Epithelial cell of prostate (primary cell): ENCODE data around the gene SFN.
"Not testable (repeated sequence)": the region's sequence is repeated elsewhere in the genome, so short reads cannot be mapped to it uniquely, and the experiment has no call there.

Source experiments
- DNase-seq: peaks from one replicate; pipeline ENCODE4 v3.0.0-alpha.2; 2011; ENCODE audit warnings: low read depth, low spot score
- H3K27ac ChIP-seq: fragments of 450-650 bp; 2 replicates; pipeline ENCODE4 v1.5.1; 2017; ENCODE audit warnings: mild to moderate bottlenecking

Gene SFN

GRCh38 chr1:26862781-26863684 lies at the start of gene SFN:
SFN (plus strand) TSS chr1:26863149; CDS start chr1:26863213, 64 bp downstream.
- H3K27ac ChIP-seq, result peak within 1 kb of the TSS; percentile 99
- peak; percentile 98 for DNase-seq

- no peak overlapping the region for H3K27ac ChIP-seq
- DNase-seq, result no peak
These were observed 48.6 kb upstream of the SFN start for GRCh38 chr1:26814377-26814776.

DNA sequence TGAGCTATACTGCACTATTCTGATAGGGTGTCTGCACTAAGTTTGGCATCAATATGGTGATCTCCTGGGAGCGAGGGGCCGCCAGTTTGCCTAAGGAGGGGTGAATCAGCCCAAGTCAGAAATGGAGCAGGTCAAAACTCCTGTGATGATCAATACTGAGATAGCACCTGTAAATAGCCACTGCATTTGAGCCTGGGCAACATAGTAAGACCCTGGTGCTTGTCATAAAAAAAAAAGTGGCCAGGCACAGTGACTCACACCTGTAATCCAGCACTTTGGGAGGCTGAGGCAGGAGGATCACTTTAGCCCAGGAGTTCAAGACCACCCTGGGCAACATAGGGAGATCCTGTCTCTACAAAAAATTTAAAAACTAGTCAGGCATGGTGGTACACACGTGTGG lies 48.1 kb upstream of the SFN start:
- H3K27ac ChIP-seq, result no peak overlapping the region
- DNase-seq, result no peak

DNA sequence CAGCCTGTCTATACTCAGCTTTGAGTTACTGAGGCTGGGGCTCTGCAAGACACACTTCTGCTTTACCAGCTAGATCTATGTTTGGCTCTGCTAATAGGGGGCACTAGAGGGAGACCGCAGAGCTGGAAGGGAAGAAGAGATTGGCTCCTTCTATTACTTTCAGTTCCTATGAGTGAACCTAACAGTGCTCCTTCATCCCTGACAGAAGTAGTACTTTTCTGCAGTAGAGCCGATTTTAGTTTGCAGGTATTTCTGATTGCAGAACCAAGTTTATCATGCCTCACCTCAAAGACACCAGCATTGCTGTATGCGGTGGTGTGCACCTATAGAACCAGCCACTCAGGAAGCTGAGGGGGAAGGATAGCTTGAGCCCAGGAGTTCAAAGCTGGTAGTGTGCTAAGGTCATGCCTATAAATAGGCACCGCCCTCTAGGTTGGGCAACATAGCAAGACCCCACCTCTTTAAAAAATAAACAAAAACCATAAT lies 42.1 kb upstream of the SFN start:
- H3K27ac ChIP-seq, result no peak overlapping the region
- no peak for DNase-seq

DNA sequence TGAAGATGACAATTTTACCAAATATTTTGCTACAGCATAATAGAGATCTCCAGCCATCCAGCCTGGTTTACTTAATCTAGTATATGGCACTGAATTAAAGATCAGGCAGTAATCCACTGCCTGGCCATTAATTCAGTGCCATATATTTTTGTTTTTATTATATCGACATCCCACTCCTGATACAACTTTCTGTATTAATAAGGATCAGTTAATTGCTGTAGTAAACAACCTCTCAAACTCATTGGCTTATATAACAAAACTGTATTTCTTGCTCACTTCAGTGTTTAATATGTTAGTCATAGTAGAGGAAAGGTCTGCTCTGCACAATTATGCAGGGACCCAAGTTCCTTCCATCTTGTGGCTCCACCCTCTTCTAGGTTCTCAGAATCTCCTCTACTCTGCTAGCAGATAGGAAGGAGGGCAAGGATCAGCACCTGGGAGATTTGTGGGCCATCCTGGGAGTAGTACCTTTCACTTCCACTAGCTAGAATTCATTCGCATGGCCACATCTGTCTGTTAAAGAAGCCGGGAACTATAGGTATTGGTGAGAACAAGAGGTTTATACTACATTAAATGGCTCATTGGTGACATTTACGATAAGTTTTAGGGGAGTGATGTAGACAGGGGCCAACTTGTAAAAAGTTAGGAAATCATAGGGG lies 40.1 kb upstream of the SFN start:
- H3K27ac ChIP-seq, result no peak overlapping the region
- DNase-seq, result no peak

GRCh38 chr1:26824731-26825130 lies 38.2 kb upstream of the SFN start:
- peak overlapping the region; percentile 40 for H3K27ac ChIP-seq
- no peak for DNase-seq

DNA sequence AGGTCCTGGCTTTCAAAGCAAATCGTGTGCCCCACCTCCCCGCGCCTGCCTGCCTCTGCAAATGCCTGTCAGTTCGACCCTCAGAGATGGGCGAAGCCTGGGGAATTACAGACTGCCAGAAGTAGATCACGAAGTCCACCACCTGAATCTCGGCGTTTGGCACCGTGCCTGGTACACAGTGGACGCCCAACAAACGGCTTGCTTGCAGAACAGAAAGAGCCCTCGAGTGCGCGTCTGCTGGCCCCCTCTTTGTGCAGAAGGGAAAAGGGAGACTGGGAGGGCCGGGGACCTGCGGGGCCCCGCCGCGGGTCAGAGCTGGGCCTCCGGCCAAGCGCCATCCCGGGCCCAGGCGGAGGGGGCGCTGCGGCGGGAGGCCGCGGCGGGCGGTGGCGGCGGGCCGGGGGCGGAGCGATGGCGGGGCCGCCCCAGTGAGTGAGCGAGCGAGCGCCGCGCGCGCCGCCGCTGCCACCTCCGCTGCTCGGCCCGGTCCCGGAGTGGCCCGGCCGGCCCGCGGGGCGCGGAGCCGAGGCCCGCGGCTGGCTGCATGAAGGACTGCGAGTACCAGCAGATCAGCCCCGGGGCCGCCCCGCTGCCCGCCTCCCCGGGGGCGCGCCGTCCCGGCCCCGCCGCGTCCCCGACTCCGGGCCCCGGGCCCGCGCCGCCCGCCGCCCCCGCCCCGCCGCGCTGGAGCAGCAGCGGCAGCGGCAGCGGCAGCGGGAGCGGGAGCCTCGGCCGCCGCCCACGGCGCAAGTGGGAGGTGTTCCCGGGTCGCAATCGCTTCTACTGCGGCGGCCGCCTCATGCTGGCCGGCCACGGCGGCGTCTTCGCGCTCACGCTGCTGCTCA lies 36.5 kb upstream of the SFN start, which contains the start of gene ZDHHC18:
TSS of gene ZDHHC18 (plus strand) at position 428 of the 845 bp plus-strand sequence. CDS start at position 545, 117 bp downstream.
- H3K27ac ChIP-seq, result peak within 1 kb of the TSS; percentile 40
- no peak for DNase-seq

GRCh38 chr1:26827106-26827604 lies 35.8 kb upstream of the SFN start:
- H3K27ac ChIP-seq, result no peak overlapping the region
- no peak for DNase-seq

GRCh38 chr1:26827663-26828062 lies 35.3 kb upstream of the SFN start:
- no peak for DNase-seq
- no peak overlapping the region for H3K27ac ChIP-seq

DNA sequence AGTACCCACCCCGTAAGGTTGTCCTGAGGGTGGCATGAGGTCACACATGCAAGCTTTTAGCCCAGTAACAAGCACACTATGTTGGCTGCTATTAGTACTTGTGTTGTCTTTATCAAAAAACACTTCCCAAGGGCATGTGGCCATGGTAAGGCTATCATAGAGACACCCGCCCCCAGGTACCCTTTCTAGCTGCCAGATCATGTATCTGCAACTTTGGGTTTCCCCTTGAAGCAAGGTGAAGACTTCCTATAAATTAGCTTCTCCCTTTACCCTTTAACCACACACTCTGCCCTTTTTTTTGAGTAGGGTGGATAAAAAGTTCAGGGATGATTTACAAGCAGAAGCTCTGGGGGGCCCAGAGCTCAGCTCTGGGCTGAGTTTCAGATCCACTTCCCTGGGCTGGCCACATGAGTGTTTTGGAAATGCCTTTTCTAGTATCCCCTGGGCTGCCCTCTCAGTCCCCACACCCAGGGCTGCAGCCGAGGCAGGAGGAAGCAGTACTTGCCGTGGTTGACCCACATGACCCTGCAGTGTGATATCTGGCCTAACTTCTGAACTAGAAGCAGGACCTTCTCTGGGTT lies 34.4 kb upstream of the SFN start:
- DNase-seq, result no peak
- H3K27ac ChIP-seq, result no peak overlapping the region

DNA sequence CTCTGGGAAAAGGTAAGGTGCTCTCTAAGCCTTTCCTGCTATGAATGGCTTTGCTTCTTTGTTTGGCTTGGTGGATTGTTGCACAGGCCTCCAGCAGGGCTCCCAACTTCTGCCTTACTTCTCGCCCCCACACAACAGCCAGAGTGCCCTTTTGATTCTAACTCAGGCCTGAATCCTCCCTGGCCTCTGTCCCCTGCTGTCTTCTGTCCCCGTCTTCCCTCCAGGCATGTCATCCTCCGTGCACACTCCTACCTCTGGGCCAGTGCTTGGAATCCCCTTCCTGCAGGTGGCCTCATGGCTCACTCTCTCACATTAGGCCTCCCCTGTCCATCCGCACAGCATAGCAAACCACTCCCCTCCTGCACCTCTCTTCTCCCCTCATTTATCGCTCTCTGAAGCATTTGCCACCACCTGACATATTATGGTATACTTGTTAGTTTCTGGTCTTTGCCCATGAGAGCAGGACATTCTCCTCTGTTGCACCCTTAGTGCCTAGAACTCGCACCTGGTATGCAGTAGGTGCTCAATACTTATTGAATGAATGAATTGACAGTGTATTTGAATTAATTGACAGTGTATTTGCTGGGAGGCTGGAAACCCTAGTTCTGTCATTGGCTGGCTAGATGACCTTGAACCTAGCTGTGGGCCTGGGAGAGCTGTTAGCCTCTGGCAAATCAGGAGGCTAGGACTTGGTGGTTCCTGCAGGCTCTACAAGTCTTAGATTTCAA lies 33.6 kb upstream of the SFN start:
- H3K27ac ChIP-seq, result no peak overlapping the region
- no peak for DNase-seq

- no peak overlapping the region for H3K27ac ChIP-seq
- DNase-seq, result no peak
These were observed 31.9 kb upstream of the SFN start for GRCh38 chr1:26831059-26831458.

DNA sequence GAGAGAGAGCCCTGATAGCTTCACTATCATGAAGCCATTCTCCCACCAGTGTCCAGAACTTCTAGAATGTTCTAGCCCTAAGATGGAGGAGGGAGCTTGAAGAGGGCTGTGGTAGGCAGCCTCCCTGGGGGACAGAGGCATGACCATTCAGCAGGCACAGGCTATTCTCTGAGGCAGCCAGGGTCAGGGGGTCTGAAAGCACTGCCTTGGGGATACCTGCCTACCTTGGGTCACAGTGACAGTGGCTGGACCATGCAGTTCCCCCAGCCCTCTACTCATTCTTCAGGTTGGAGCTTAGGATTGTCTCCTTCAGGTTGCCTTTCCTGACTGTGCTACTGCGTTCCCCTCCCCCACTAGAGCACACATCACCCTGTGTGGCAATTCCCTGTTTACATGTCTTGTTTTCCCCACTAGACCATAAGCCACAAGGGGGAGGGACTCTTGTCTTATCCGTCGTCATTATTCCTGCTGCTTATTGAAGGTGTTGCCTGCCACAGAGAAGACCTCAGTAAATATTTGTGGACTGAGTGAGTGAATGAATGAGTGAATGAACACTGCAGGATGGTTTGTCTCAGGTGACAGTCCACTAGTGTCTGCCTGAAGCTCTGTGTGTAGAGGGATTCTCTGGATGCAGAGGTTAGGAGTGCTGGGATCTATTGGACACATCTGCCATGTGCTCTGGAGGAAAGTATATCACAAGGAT lies 31.3 kb upstream of the SFN start:
- no peak for DNase-seq
- H3K27ac ChIP-seq, result no peak overlapping the region

DNA sequence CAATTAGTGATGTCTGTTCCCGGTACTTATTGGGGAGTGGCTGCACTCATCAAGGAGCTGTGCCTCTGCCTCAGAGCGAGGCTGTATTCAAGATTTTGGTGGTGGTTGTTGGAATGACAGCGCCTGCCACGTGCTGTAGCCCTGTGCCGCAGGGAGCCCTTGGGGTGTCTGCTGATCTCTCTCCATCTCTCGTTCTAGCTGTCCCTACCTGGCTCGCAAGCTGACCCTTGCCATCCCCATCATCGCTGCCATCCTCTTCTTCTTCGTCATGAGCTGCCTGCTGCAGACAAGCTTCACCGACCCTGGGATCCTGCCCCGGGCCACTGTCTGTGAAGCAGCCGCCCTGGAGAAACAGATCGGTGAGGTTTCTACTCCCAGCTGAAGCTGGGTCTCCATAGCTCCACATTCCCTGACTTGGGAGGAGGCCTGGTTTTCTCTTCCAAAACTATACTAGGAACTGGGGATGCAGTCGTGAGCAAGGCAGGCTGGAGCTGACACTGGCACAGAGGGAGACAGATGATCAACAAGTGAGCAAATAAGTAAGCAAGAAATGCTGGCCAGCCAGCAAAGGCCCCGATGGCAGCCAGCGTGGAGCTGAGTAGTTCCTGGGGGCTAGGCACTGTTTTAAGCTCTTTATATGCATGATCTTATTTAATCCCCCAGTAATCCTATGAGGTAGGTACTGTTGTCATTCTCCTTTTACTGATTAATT lies 30.5 kb upstream of the SFN start:
- no peak overlapping the region for H3K27ac ChIP-seq
- DNase-seq, result no peak

GRCh38 chr1:26833432-26834405 lies 29.2 kb upstream of the SFN start:
- H3K27ac ChIP-seq, result no peak overlapping the region
- DNase-seq, result no peak

DNA sequence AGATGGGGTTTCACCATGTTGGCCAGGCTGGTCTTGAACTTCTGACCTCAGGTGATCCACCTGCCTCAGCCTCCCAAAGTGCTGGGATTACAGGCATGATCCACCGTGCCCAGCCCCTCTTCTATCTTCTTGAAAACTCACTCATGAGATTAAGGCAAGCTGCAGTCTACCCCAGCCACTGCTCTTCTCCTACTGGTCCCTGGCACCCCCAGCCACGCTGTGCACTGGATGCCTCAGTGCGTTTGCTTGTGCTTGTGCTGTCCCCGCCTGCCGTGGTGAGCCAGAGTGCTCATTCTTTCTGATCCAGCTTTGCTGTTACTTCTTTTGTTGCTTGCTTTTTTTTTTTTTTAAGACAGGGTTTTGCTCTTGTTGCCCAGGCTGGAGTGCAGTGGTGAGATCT lies 25.3 kb upstream of the SFN start:
- not testable (repeated sequence) for DNase-seq, H3K27ac ChIP-seq
